Gastroesophageal sphincter (tissue), 4 donors: ENCODE measurements around the gene KRT31. TPM values are rescaled to one million over a fixed set of nuclear protein-coding genes. Genes with fewer than 3 reads are reported as not detected.

Experiments used
- ATAC-seq: fragments of 150-250 bp; one replicate; pipeline ENCODE4 v1.9.1; 2016; ENCODE audit warnings: mild to moderate bottlenecking, moderate library complexity
- H3K27ac ChIP-seq, 4 donors: fragments of 200-600 bp; sonication (generic) in 3 of 4; 1 replicate in 3 of 4; 2 replicates in 1 of 4; pipeline ENCODE4 v1.5.1; 2016 to 2019
- H3K27me3 ChIP-seq: fragments of 200-600 bp; sonication (generic); one replicate; pipeline ENCODE4 v1.5.1; 2019
- H3K36me3 ChIP-seq, 2 donors: fragments of 200-600 bp; sonication (generic); one replicate each; pipeline ENCODE4 v1.5.1; 2019; ENCODE audit warnings: control low read depth in 1 of 2
- H3K4me1 ChIP-seq, 3 donors: fragments of 200-600 bp; sonication (generic); 1 replicate in 2 of 3; 2 replicates in 1 of 3; pipeline ENCODE4 v1.5.1; 2016 to 2019; ENCODE audit warnings: control low read depth in 2 of 3
- H3K4me3 ChIP-seq, 2 donors: fragments of 200-600 bp; sonication (generic); one replicate each; pipeline ENCODE4 v1.5.1; 2019; ENCODE audit warnings: mild to moderate bottlenecking in 1 of 2, moderate library complexity in 1 of 2
- H3K9me3 ChIP-seq, 3 donors: fragments of 200-600 bp; sonication (generic); one replicate each; pipeline ENCODE4 v1.5.1; 2017 to 2019; ENCODE audit warnings: control low read depth in 2 of 3
- EP300 ChIP-seq: sonication (generic); formaldehyde crosslinking; IDR thresholded peaks from one replicate; pipeline ENCODE4 v1.6.1; 2017; ENCODE audit warnings: antibody characterized with exemption, mild to moderate bottlenecking
- POLR2A ChIP-seq, 2 donors: fragments of 450-650 bp; IDR thresholded peaks; one replicate each; pipeline ENCODE4 v1.6.1; 2017; ENCODE audit warnings: antibody characterized with exemption in 2 of 2, mild to moderate bottlenecking in 2 of 2, moderate library complexity in 1 of 2
- POLR2AphosphoS5 ChIP-seq: sonication (generic); formaldehyde crosslinking; IDR thresholded peaks from one replicate; pipeline ENCODE4 v1.6.1; 2017; ENCODE audit warnings: antibody characterized with exemption
- WGBS, 2 donors: methylation state at CpG; one replicate each; pipeline ENCODE4 v1.1.5; 2018; ENCODE audit warnings: low coverage in 1 of 2; 5-methylcytosine and 5-hydroxymethylcytosine counted together
- total RNA-seq, 4 donors: library from RNA; depleted of rRNA; stranded (reverse); fragments of >200 nt; gene quantifications; one replicate each; pipeline ENCODE4 v1.1.0, GENCODE V29; 2016
- TF ChIP-seq, protein P1 (sequence below), 4 experiments: fragments of 200-600 bp in 2 of 4; fragments of 450-650 bp in 2 of 4; sonication (generic) in 1 of 4; IDR thresholded peaks; one replicate each; pipeline ENCODE4 v1.5.1; 2017 to 2019; ENCODE audit warnings: antibody characterized with exemption in 4 of 4, mild to moderate bottlenecking in 2 of 4, moderate library complexity in 2 of 4

KRT31 gene
- total RNA-seq, 4 donors from 2014 or later: not detected

DNA sequence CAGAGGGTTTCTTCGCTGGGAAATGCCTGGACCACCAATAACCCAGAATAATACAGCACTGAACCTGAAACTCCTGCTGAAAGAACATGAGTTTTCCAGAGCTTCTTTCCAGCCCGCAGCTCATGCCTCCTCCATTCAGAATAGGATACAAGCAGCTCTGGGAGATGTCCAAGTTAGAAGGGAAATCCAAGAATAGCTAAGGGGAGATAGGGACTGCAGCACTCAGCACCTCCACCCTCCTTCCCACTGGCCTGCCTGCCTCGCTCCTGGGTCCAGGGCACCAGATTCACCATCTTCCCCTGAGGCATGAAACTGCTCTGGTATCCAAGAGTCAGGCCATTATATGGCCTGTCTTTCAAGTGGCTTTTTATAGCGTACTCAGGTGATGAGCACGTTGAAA lies 4.1 kb downstream of the KRT31 start:
- TF ChIP-seq POLR2AphosphoS5 (no peak), EP300 (no peak), POLR2A (IDR thresholded peaks at IDR 0.05) (no peak)
- TF ChIP-seq, protein P1, sequence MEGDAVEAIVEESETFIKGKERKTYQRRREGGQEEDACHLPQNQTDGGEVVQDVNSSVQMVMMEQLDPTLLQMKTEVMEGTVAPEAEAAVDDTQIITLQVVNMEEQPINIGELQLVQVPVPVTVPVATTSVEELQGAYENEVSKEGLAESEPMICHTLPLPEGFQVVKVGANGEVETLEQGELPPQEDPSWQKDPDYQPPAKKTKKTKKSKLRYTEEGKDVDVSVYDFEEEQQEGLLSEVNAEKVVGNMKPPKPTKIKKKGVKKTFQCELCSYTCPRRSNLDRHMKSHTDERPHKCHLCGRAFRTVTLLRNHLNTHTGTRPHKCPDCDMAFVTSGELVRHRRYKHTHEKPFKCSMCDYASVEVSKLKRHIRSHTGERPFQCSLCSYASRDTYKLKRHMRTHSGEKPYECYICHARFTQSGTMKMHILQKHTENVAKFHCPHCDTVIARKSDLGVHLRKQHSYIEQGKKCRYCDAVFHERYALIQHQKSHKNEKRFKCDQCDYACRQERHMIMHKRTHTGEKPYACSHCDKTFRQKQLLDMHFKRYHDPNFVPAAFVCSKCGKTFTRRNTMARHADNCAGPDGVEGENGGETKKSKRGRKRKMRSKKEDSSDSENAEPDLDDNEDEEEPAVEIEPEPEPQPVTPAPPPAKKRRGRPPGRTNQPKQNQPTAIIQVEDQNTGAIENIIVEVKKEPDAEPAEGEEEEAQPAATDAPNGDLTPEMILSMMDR (IDR thresholded peaks at IDR 0.05): no peak
- Histone ChIP-seq H3K9me3 (no peaks in the 10 kb centered on the region), H3K27ac (no peak overlapping the region), H3K27me3 (no peaks in the 10 kb centered on the region), H3K4me1 (no peaks in the 10 kb centered on the region), H3K36me3 (no peaks in the 10 kb centered on the region), H3K4me3 (no peak overlapping the region)
- no peak for ATAC-seq
- WGBS, 2 donors: 47 to 53% methylated on average over 3 of the region's 5 CpGs

DNA sequence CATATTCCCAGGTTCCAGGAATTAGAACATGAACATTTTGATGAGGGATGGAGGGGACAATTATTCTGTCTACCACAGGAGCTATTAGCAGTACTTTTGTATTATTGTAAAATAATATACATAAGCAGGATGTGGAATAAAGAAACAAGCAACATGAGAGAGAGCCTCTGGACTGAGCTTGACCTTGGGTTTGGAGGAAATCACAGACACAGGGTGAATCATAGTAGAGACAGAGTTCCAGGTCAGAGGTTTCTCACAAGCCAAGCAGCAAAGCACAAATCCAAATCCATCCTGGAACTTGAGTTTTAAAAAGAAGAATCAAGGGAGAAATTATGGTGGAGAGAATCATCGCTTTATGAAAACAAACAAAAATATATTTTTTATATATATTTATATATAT lies 5.1 kb downstream of the KRT31 start:
- Histone ChIP-seq H3K4me3 (no peak overlapping the region), H3K36me3 (no peaks in the 10 kb centered on the region), H3K27ac (no peak overlapping the region), H3K27me3 (no peaks in the 10 kb centered on the region), H3K4me1 (no peaks in the 10 kb centered on the region), H3K9me3 (peaks cover 0 to 4% (median 0%) of the 10 kb centered on the region in 3 donors)
- WGBS, 2 donors: 93 to 100% methylated on average over 1 of the region's 1 CpG
- no peak for ATAC-seq
- no peak for TF ChIP-seq POLR2A (IDR thresholded peaks at IDR 0.05)
- TF ChIP-seq, protein P1 (IDR thresholded peaks at IDR 0.05): no peak
- no peak for TF ChIP-seq EP300
- no peak for TF ChIP-seq POLR2AphosphoS5

DNA sequence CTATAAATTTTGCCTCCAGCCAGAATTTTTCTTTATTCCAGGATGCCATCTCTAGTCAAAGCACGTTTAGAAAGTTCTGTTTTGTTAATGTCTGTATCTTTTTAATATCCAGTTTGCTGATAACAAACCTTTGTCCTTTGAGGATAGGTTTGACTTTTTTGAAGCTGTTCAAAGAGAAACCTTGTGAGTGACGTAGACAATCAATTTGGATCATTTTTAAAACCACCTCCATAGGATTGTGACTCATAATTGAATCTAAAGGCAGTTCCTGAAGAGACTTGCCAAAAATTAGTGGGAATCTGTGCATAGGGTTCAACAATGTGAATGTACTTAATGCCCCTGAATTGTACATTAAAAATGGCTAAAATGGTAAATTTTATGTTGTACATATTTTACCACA lies 5.9 kb downstream of the KRT31 start:
- no peak for ATAC-seq
- Histone ChIP-seq H3K27me3 (no peaks in the 10 kb centered on the region), H3K4me3 (no peak overlapping the region), H3K27ac (no peak overlapping the region), H3K36me3 (no peaks in the 10 kb centered on the region), H3K9me3 (peaks cover 0 to 12% (median 0%) of the 10 kb centered on the region in 3 donors), H3K4me1 (no peaks in the 10 kb centered on the region)
- 71 to 72% methylated on average over 2 of the region's 2 CpGs for WGBS, 2 donors
- TF ChIP-seq POLR2A (IDR thresholded peaks at IDR 0.05): no peak
- no peak for TF ChIP-seq POLR2AphosphoS5
- TF ChIP-seq, protein P1 (IDR thresholded peaks at IDR 0.05): no peak
- TF ChIP-seq EP300: no peak

DNA sequence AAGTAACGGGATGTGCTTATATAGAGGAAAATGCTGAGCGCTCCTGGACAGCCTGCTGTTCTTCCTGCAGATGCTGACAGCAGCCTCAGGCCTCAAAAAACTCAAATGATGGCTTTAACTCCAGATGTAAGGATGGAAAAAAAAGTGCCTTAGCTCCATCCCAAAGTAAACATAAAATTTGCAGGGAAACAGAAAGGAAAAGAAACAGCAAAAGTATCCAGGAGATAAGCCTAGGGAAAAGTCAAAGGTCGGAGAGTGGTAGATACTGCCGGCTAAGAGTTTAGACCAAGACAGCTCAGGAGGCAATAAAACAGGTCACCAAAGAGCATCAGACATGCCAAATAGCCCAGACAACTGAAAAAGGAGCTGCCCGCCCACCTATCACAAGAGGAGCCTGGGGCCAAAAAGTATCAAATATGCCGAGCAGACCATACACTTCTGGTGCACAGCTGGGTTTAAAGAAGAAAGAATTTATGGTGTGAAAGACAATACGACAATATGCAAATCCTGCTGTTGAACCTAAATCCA lies 6.9 kb downstream of the KRT31 start:
- no peak overlapping the region for H3K27ac ChIP-seq
- TF ChIP-seq POLR2A (IDR thresholded peaks at IDR 0.05): no peak
- ATAC-seq: no peak
- 57 to 85% methylated on average over 3 to 7 of the region's 7 CpGs for WGBS, 2 donors
- H3K9me3 ChIP-seq: peaks cover 0 to 22% (median 0%) of the 10 kb centered on the region in 3 donors
- no peaks in the 10 kb centered on the region for H3K4me1 ChIP-seq
- H3K36me3 ChIP-seq: no peaks in the 10 kb centered on the region
- H3K27me3 ChIP-seq: no peaks in the 10 kb centered on the region
- H3K4me3 ChIP-seq: no peak overlapping the region

DNA sequence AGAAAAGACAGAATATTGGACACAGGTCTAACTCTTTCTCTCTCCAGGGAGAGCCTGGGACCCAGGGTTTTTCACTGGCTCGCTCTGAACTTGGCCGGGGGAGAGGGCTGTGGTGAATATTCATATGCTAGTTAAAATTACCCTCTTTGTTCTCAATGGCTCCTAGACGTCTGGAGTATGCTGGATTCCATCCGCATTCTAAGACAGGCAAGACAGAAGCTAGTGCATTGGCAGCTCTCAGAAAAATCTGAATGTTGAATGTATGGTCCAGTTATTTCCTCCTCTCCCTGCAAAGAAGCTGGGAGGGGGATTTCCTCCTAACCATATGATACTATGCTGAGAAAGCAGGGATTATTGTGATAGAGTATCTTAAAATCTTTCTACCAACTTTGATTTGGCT lies 9.7 kb downstream of the KRT31 start:
- no peak overlapping the region for H3K4me3 ChIP-seq
- peaks cover 0 to 22% (median 0%) of the 10 kb centered on the region in 3 donors for H3K9me3 ChIP-seq
- no peaks in the 10 kb centered on the region for H3K27me3 ChIP-seq
- TF ChIP-seq, protein P1 (IDR thresholded peaks at IDR 0.05): no peak
- no peak for TF ChIP-seq EP300
- no peak for TF ChIP-seq POLR2AphosphoS5
- no peak for TF ChIP-seq POLR2A (IDR thresholded peaks at IDR 0.05)
- H3K27ac ChIP-seq: no peak overlapping the region
- no peaks in the 10 kb centered on the region for H3K36me3 ChIP-seq
- no peaks in the 10 kb centered on the region for H3K4me1 ChIP-seq
- ATAC-seq: no peak
- 43 to 57% methylated on average over 3 to 4 of the region's 4 CpGs for WGBS, 2 donors
